H1 (cell line): ENCODE results near the gene KCNH6. TPM values are rescaled to one million over a fixed set of nuclear protein-coding genes. Genes with fewer than 3 reads are reported as not detected.

ENCODE experiments used
- CHD1 ChIP-seq: IDR thresholded peaks from 2 replicates; pipeline ENCODE4 v1.6.1; 2012; ENCODE audit warnings: low read depth, low read length, improper control_type of control experiment
- CHD2 ChIP-seq: IDR thresholded peaks from 2 replicates; pipeline ENCODE4 v1.6.1; 2012; ENCODE audit warnings: low read length, improper control_type of control experiment
- JUN ChIP-seq: IDR thresholded peaks from 2 replicates; pipeline ENCODE4 v1.6.1; 2011; ENCODE audit warnings: low read depth, mild to moderate bottlenecking, improper control_type of control experiment, low read length
- KDM1A ChIP-seq: fragments of 200-600, 300-600 bp; sonication (generic); IDR thresholded peaks from 2 replicates; pipeline ENCODE4 v1.7.1; 2016; ENCODE audit warnings: mild to moderate bottlenecking, low read length, borderline replicate concordance
- KDM5A ChIP-seq: fragments of 200-600 bp; IDR thresholded peaks from 2 replicates; pipeline ENCODE4 v1.7.1; 2012; ENCODE audit warnings: mild to moderate bottlenecking, low read length, inconsistent platforms, mixed read lengths
- SP2 ChIP-seq: IDR thresholded peaks from 2 replicates; pipeline ENCODE4 v1.6.1; 2012; ENCODE audit warnings: mild to moderate bottlenecking, low read length, inconsistent platforms
- SUZ12 ChIP-seq: fragments of 200-600 bp; sonication (generic); IDR thresholded peaks from 2 replicates; pipeline ENCODE4 v1.6.1; 2012; ENCODE audit warnings: mild to moderate bottlenecking, inconsistent platforms, low read length, moderate library complexity, mixed read lengths
- TBP ChIP-seq: IDR thresholded peaks from 2 replicates; pipeline ENCODE4 v1.6.1; 2011; ENCODE audit warnings: low read depth, low read length, improper control_type of control experiment
- polyA plus RNA-seq, 7 experiments: library from polyadenylated mRNA; depleted of rRNA in 3 of 7; stranded (reverse) in 5 of 7; unstranded in 2 of 7; fragments of >200 nt in 5 of 7; fragments of 200-250 nt in 2 of 7; gene quantifications; 1 replicate in 5 of 7; 2 replicates in 1 of 7; 4 replicates in 1 of 7; pipeline versions ENCODE4 v1.2.1 to v1.2.3, GENCODE V29; 2011 to 2013; ENCODE audit warnings: missing spikeins in 2 of 7, mixed read lengths in 2 of 7
- total RNA-seq: library from RNA; stranded (reverse); fragmentation: NEBNext Ultra II Directional; extraction: Animal tissue kit (Norgen Biotek cat#: 25700); gene quantifications from 2 replicates; pipeline ENCODE4 v1.2.1, GENCODE V29; 2021
- TF ChIP-seq, protein P1 (sequence below): IDR thresholded peaks from 2 replicates; pipeline ENCODE4 v1.6.1; 2011; ENCODE audit warnings: low read depth, mild to moderate bottlenecking, low read length; ENCODE audit not compliant: insufficient read depth
- TF ChIP-seq, protein P2 (sequence below): IDR thresholded peaks from 2 replicates; pipeline ENCODE4 v1.6.1; 2012; ENCODE audit warnings: low read length, inconsistent platforms

KCNH6 gene
- total and polyA plus RNA-seq, 2 of the 8 experiments (the other 6 are each of a cell fraction or from before 2014, with no cell fraction given) = 1.8 to 3.6 TPM

GRCh38 chr17:63592797-63593196 lies 69.6 kb downstream of the KCNH6 start (continued):
- no peak for TF ChIP-seq JUN
- TF ChIP-seq CHD2 = no peak
- TF ChIP-seq SUZ12 = no peak
- TF ChIP-seq KDM5A = no peak
- TF ChIP-seq SP2 = no peak
- no peak for TF ChIP-seq CHD1
- TF ChIP-seq KDM1A = no peak
- TF ChIP-seq, protein P1, sequence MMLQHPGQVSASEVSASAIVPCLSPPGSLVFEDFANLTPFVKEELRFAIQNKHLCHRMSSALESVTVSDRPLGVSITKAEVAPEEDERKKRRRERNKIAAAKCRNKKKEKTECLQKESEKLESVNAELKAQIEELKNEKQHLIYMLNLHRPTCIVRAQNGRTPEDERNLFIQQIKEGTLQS = no peak
- no peak for TF ChIP-seq TBP
- TF ChIP-seq, protein P2, sequence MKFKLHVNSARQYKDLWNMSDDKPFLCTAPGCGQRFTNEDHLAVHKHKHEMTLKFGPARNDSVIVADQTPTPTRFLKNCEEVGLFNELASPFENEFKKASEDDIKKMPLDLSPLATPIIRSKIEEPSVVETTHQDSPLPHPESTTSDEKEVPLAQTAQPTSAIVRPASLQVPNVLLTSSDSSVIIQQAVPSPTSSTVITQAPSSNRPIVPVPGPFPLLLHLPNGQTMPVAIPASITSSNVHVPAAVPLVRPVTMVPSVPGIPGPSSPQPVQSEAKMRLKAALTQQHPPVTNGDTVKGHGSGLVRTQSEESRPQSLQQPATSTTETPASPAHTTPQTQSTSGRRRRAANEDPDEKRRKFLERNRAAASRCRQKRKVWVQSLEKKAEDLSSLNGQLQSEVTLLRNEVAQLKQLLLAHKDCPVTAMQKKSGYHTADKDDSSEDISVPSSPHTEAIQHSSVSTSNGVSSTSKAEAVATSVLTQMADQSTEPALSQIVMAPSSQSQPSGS = no peak
